HCT116 (cell line): ENCODE data around the gene EHF. TPM values are rescaled to one million over a fixed set of nuclear protein-coding genes. Genes with fewer than 3 reads are reported as not detected.

Experiments used
- ATAC-seq: fragments of 200-7000 bp; cut with Tn5 transposase; 2 replicates; pipeline ENCODE4 v1.9.1; 2020; ENCODE audit warnings: mild to moderate bottlenecking, moderate library complexity
- BruUV-seq: library from RNA; stranded (reverse); fragments of 400-500 nt; replicated peaks from 2 replicates; lab custom pipeline; 2021; lab: Mats Ljungman, UMichigan
- CTCF ChIA-PET: fragments of 300-600 bp; sonication (Branson Sonifier 250); formaldehyde crosslinking; loops from one replicate; lab custom pipeline; 2021; ENCODE audit warnings: antibody characterized with exemption; lab: Charles Lee
- POLR2A ChIA-PET: fragments of 300-600, 350-600 bp; sonication (Branson Sonifier 250); formaldehyde crosslinking; loops from one replicate; lab custom pipeline; 2021; ENCODE audit warnings: antibody characterized with exemption; lab: Charles Lee
- RAD21 ChIA-PET, 2 experiments: fragments of 300-600 bp; sonication (Branson Sonifier 250); formaldehyde crosslinking; loops; one replicate each; lab custom pipeline; 2023; ENCODE audit warnings: low total read pairs in 2 of 2; ENCODE audit not compliant: uncharacterized antibody in 2 of 2, unreplicated experiment in 2 of 2, low non-redundant PET in 1 of 2; lab: Charles Lee
- DNase-seq: peaks from one replicate; pipeline ENCODE4 v3.0.0-alpha.2; 2010; ENCODE audit warnings: low read depth, low spot score
- H2AFZ ChIP-seq: fragments of 200-600 bp; shearing (Covaris generic), sonication (generic); 2 replicates; pipeline ENCODE4 v1.6.1; 2017; ENCODE audit warnings: low read depth, mixed run types, mixed read lengths, antibody characterized with exemption, low read length; ENCODE audit not compliant: poor library complexity, severe bottlenecking
- H3K27ac ChIP-seq: 2 replicates; pipeline ENCODE4 v1.5.1; 2012; ENCODE audit warnings: low read depth, low read length
- H3K27me3 ChIP-seq: fragments of 200-600 bp; sonication (generic); 2 replicates; pipeline ENCODE4 v1.6.1; 2016; ENCODE audit warnings: mixed run types, low read length, mixed read lengths; ENCODE audit not compliant: insufficient read depth
- H3K36me3 ChIP-seq, 2 experiments: fragments of 200-500 bp in 1 of 2; fragments of 200-600 bp in 1 of 2; sonication (Bioruptor generic) in 1 of 2; sonication (generic) in 1 of 2; 2 replicates each; pipeline versions ENCODE4 v1.5.1 to v1.6.1; 2014 to 2016; ENCODE audit warnings: low read length in 2 of 2, inconsistent platforms in 1 of 2, mixed read lengths in 1 of 2, mixed run types in 1 of 2; ENCODE audit not compliant: insufficient read depth in 2 of 2, control insufficient read depth in 1 of 2
- H3K4me1 ChIP-seq, 2 experiments: fragments of 200-600 bp in 1 of 2; sonication (generic) in 1 of 2; 2 replicates each; pipeline versions ENCODE4 v1.5.1 to v1.6.1; 2012 to 2017; ENCODE audit warnings: low read length in 2 of 2, inconsistent platforms in 1 of 2, mild to moderate bottlenecking in 1 of 2, mixed read lengths in 1 of 2, mixed run types in 1 of 2, moderate library complexity in 1 of 2; ENCODE audit not compliant: insufficient read depth in 2 of 2, control insufficient read depth in 1 of 2
- H3K4me2 ChIP-seq: fragments of 200-600 bp; sonication (generic); 2 replicates; pipeline ENCODE4 v1.6.1; 2017; ENCODE audit warnings: mixed run types, low read length, mixed read lengths
- H3K4me3 ChIP-seq, 2 experiments: fragments of 200-600 bp in 1 of 2; sonication (generic) in 1 of 2; replicated peaks in 1 of 2; 2 replicates each; pipeline ENCODE4 v1.5.1; 2011 to 2016; ENCODE audit warnings: low read length in 2 of 2, control low read depth in 1 of 2, low read depth in 1 of 2, mild to moderate bottlenecking in 1 of 2, mixed read lengths in 1 of 2, mixed run types in 1 of 2
- H3K79me2 ChIP-seq: fragments of 200-600 bp; sonication (generic); 2 replicates; pipeline ENCODE4 v1.6.1; 2017; ENCODE audit warnings: mild to moderate bottlenecking, mixed run types, low read length, moderate library complexity, mixed read lengths; ENCODE audit not compliant: insufficient read depth
- H3K9ac ChIP-seq: fragments of 200-600 bp; sonication (generic); 2 replicates; pipeline ENCODE4 v1.6.1; 2016; ENCODE audit warnings: low read length, mixed read lengths
- H3K9me2 ChIP-seq: fragments of 200-600 bp; sonication (generic), shearing (Covaris generic); 2 replicates; pipeline ENCODE4 v1.6.1; 2017; ENCODE audit warnings: mixed run types, mild to moderate bottlenecking, moderate library complexity; ENCODE audit not compliant: insufficient read depth
- H3K9me3 ChIP-seq, 2 experiments: fragments of 200-500 bp in 1 of 2; fragments of 200-600 bp in 1 of 2; sonication (Bioruptor generic) in 1 of 2; sonication (generic) in 1 of 2; 2 replicates each; pipeline ENCODE4 v1.6.1; 2014 to 2017; ENCODE audit warnings: low read length in 2 of 2, mixed read lengths in 2 of 2, inconsistent platforms in 1 of 2, low read depth in 1 of 2, mild to moderate bottlenecking in 1 of 2, mixed run types in 1 of 2, moderate library complexity in 1 of 2; ENCODE audit not compliant: control insufficient read depth in 1 of 2, insufficient read depth in 1 of 2
- H4K20me1 ChIP-seq: fragments of 200-600 bp; sonication (generic), shearing (Covaris generic); 2 replicates; pipeline ENCODE4 v1.6.1; 2017; ENCODE audit warnings: mixed run types, mild to moderate bottlenecking, moderate library complexity; ENCODE audit not compliant: insufficient read depth
- CBX3 ChIP-seq: IDR thresholded peaks from 2 replicates; pipeline ENCODE4 v1.6.1; 2012; ENCODE audit warnings: low read depth
- CEBPB ChIP-seq: IDR thresholded peaks from 2 replicates; pipeline ENCODE4 v1.6.1; 2012; ENCODE audit warnings: low read depth
- CTCF ChIP-seq, 3 experiments: fragments of 200-600 bp in 1 of 3; sonication (generic) in 1 of 3; IDR thresholded peaks in 2 of 3; conservative IDR thresholded peaks in 1 of 3; 2 replicates each; pipeline ENCODE4 v1.5.1; 2012 to 2017; ENCODE audit warnings: low read depth in 2 of 3, low read length in 2 of 3, antibody characterized with exemption in 1 of 3, borderline replicate concordance in 1 of 3, control low read depth in 1 of 3, mild to moderate bottlenecking in 1 of 3, mixed read lengths in 1 of 3, mixed run types in 1 of 3, moderate library complexity in 1 of 3; ENCODE audit not compliant: insufficient read depth in 1 of 3
- EGR1 ChIP-seq: IDR thresholded peaks from 2 replicates; pipeline ENCODE4 v1.6.1; 2012; ENCODE audit warnings: low read depth
- EZH2 ChIP-seq: fragments of 200-600 bp; sonication (generic); IDR thresholded peaks from 2 replicates; pipeline ENCODE4 v1.6.1; 2017; ENCODE audit warnings: antibody characterized with exemption, mixed run types
- FOSL1 ChIP-seq: IDR thresholded peaks from 2 replicates; pipeline ENCODE4 v1.6.1; 2012; ENCODE audit warnings: low read depth
- JUND ChIP-seq: IDR thresholded peaks from 2 replicates; pipeline ENCODE4 v1.6.1; 2012
- POLR2A ChIP-seq: IDR thresholded peaks from 2 replicates; pipeline ENCODE4 v1.7.0; 2011; ENCODE audit warnings: borderline replicate concordance; ENCODE audit not compliant: insufficient read depth, insufficient read length; ENCODE audit errors: extremely low read depth
- POLR2AphosphoS5 ChIP-seq: IDR thresholded peaks from 2 replicates; pipeline ENCODE4 v1.6.1; 2011; ENCODE audit warnings: mild to moderate bottlenecking, low read depth, low read length, moderate library complexity
- RAD21 ChIP-seq: IDR thresholded peaks from 2 replicates; pipeline ENCODE4 v1.6.1; 2012; ENCODE audit warnings: low read depth, mild to moderate bottlenecking
- SRF ChIP-seq: IDR thresholded peaks from 2 replicates; pipeline ENCODE4 v1.6.1; 2012; ENCODE audit warnings: low read depth
- YY1 ChIP-seq: IDR thresholded peaks from 2 replicates; pipeline ENCODE4 v1.6.1; 2011; ENCODE audit warnings: low read length, low read depth, moderate library complexity, mild to moderate bottlenecking; ENCODE audit not compliant: insufficient replicate concordance; ENCODE audit errors: extremely low read depth
- ZFX ChIP-seq: fragments of 450-650 bp; IDR thresholded peaks from 2 replicates; pipeline ENCODE4 v1.6.1; 2017
- intact Hi-C: fragments of 100-400 bp; cut with micrococcal nuclease; formaldehyde crosslinking; loops from 2 replicates; pipeline ENCODE4 v1.10.0; 2022
- total RNA-seq: library from RNA; stranded (reverse); gene quantifications from one replicate; pipeline ENCODE4 v1.2.1, GENCODE V29; 2021; ENCODE audit not compliant: unreplicated experiment
- TF ChIP-seq, protein P1 (sequence below): IDR thresholded peaks from 2 replicates; pipeline ENCODE4 v1.6.1; 2012
- TF ChIP-seq, protein P2 (sequence below): IDR thresholded peaks from 2 replicates; pipeline ENCODE4 v1.6.1; 2012; ENCODE audit warnings: low read depth
- TF ChIP-seq, protein P3 (sequence below): IDR thresholded peaks from 2 replicates; pipeline ENCODE4 v1.6.1; 2012
- TF ChIP-seq, protein P4 (sequence below): IDR thresholded peaks from 2 replicates; pipeline ENCODE4 v1.6.1; 2011; ENCODE audit warnings: mild to moderate bottlenecking, low read length, moderate library complexity; ENCODE audit not compliant: insufficient replicate concordance; ENCODE audit errors: extremely low read depth

Gene EHF
- total RNA-seq, 1 experiment from 2014 or later: 51.5 TPM

- Histone ChIP-seq H3K4me1 (peaks cover 4 to 70% of the 10 kb centered on the region in 2 experiments; a peak in 3 of 4 replicates), H4K20me1 (no peaks in the 10 kb centered on the region), H3K9me2 (no peaks in the 10 kb centered on the region), H3K4me2 (peak overlapping the region; percentile 37), H3K9ac (0 out of 2 replicates have a peak overlapping the region, but pooled peaks have one; percentile 8), H3K36me3 (no peaks in the 10 kb centered on the region), H2AFZ (peak overlapping the region; percentile 60), H3K79me2 (peaks cover 27% of the 10 kb centered on the region), H3K27ac (no peak overlapping the region), H3K27me3 (no peaks in the 10 kb centered on the region), H3K9me3 (no peaks in the 10 kb centered on the region), H3K4me3 (no peak overlapping the region)
- TF ChIP-seq FOSL1 (no peak), ZFX (no peak), CTCF (IDR thresholded peaks at IDR 0.05 in 2 of 3, conservative IDR thresholded peaks at IDR 0.05 in 1 of 3; ENCODE audit: borderline replicate concordance in 1 of 3, insufficient read depth in 1 of 3, low read depth in 2 of 3, low read length in 2 of 3) (no peak), SRF (no peak), EGR1 (no peak), YY1 (no peak), POLR2A (no peak), JUND (no peak), CBX3 (no peak), POLR2AphosphoS5 (no peak), RAD21 (no peak), CEBPB (no peak), EZH2 (no peak)
- TF ChIP-seq, protein P1, sequence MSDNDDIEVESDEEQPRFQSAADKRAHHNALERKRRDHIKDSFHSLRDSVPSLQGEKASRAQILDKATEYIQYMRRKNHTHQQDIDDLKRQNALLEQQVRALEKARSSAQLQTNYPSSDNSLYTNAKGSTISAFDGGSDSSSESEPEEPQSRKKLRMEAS: no peak
- TF ChIP-seq, protein P2, sequence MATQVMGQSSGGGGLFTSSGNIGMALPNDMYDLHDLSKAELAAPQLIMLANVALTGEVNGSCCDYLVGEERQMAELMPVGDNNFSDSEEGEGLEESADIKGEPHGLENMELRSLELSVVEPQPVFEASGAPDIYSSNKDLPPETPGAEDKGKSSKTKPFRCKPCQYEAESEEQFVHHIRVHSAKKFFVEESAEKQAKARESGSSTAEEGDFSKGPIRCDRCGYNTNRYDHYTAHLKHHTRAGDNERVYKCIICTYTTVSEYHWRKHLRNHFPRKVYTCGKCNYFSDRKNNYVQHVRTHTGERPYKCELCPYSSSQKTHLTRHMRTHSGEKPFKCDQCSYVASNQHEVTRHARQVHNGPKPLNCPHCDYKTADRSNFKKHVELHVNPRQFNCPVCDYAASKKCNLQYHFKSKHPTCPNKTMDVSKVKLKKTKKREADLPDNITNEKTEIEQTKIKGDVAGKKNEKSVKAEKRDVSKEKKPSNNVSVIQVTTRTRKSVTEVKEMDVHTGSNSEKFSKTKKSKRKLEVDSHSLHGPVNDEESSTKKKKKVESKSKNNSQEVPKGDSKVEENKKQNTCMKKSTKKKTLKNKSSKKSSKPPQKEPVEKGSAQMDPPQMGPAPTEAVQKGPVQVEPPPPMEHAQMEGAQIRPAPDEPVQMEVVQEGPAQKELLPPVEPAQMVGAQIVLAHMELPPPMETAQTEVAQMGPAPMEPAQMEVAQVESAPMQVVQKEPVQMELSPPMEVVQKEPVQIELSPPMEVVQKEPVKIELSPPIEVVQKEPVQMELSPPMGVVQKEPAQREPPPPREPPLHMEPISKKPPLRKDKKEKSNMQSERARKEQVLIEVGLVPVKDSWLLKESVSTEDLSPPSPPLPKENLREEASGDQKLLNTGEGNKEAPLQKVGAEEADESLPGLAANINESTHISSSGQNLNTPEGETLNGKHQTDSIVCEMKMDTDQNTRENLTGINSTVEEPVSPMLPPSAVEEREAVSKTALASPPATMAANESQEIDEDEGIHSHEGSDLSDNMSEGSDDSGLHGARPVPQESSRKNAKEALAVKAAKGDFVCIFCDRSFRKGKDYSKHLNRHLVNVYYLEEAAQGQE: no peak
- TF ChIP-seq, protein P3, sequence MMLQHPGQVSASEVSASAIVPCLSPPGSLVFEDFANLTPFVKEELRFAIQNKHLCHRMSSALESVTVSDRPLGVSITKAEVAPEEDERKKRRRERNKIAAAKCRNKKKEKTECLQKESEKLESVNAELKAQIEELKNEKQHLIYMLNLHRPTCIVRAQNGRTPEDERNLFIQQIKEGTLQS: no peak
- TF ChIP-seq, protein P4, sequence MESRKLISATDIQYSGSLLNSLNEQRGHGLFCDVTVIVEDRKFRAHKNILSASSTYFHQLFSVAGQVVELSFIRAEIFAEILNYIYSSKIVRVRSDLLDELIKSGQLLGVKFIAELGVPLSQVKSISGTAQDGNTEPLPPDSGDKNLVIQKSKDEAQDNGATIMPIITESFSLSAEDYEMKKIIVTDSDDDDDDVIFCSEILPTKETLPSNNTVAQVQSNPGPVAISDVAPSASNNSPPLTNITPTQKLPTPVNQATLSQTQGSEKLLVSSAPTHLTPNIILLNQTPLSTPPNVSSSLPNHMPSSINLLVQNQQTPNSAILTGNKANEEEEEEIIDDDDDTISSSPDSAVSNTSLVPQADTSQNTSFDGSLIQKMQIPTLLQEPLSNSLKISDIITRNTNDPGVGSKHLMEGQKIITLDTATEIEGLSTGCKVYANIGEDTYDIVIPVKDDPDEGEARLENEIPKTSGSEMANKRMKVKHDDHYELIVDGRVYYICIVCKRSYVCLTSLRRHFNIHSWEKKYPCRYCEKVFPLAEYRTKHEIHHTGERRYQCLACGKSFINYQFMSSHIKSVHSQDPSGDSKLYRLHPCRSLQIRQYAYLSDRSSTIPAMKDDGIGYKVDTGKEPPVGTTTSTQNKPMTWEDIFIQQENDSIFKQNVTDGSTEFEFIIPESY: no peak
- CTCF ChIA-PET: no interaction called here
- intact Hi-C loops: no loop called here
- ATAC-seq: no peak
- BruUV-seq: no TSS peak
- DNase-seq: no peak
- RAD21 ChIA-PET: no interaction called here
- POLR2A ChIA-PET: interaction anchor here (0.7 to 1.6 kb wide), 4 partner anchors 12 to 33 kb away, joined by 3 to 6 read pairs (median 4); no protein-coding TSS in a partner anchor
Measured at GRCh38 chr11:34621876-34622275, 983 bp downstream of the EHF start.
